NCI-H82 (cell line): ENCODE results near the gene RABL6.
"Not testable (repeated sequence)": the region's sequence is repeated elsewhere in the genome, so short reads cannot be mapped to it uniquely, and the experiment has no call there.

Experiments
- DNase-seq: peaks from one replicate; lab custom pipeline; 2025; lab: John Stamatoyannopoulos, UW

The RABL6 gene

DNA sequence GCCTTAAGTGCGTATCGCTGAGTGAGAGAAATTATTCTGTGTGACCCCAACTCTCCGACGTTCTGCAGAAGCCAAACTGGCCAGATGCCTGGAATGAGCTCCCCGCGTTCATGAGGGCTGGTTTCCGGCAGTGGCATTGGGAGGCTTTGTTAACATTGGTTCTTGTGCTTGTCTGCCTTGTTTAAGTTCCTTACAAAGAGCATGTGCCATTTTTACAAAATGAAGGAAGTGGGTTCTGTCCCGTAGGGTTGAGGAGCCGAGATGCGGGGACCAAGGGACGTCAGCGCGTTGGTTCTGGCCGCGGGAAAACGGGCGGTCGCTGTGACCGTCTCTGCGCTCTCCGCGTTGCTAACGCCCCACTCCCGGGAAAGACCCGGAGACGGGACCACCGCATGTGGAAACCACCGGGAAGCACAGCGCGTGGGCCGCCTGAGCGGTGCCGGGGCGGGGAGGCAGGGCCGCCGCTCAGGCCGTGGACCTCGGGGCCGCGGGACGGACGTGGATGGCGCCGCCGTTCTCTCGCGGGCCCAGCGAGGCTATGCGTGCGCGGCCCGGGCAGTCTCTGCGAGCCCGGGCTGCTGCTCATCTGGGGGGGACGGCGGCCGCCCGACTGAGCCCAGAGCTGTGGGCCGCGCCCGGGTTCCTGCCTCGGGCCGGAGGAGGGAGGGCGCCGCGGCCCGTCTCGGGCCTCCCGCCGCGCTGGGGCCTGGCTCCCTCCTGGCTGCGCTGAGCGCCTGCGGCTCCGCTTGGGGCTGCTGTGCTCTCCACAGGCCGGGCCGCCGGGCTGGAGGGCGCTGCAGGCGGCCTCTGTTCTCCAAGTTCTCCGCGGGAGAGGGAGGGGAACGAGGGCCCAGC lies 13.4 kb downstream of the RABL6 start:
- DNase-seq, result no peak

- no peak for DNase-seq
Measured at GRCh38 chr9:136821826-136822544, 14.2 kb downstream of the RABL6 start.

DNA sequence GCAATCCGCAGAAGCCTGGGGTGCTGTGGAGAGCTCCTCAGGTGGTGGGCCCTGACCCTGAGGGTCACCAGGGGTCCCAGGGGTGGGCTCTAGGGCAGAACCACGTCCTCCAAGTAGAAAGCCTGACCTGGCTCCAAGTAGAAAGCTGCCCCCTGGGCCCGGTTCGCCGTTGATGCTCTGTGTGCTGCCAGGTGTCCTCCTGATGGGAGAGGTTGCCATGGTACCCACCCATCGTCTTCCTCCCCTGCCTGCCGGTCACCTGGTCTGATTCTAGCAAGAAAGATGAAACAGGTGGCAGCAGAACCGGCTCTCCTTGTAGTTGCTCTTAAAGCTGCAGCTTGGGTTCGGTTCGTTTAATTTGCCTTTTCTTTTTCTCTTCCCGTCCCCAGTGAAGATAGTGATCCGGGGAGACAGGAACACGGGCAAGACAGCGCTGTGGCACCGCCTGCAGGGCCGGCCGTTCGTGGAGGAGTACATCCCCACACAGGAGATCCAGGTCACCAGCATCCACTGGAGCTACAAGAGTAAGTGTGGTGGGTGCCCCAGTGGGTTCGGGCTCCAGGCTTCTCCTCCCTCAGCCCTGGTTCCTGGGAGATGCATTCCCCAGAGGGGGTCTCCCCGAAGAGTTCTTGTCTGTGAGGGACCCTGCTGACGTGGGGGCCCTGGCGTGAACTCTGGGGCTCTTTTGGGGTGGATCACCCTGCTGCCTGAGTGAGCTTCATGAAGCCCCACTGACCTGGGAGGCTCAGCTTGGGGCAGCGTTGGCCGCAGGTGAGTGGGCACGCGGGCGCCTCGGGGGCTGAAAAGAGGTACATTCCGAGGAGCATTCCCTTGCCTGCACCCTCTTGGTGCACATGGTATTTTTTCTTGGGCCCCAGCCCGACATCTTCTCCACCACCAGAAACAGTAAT lies 15.6 kb downstream of the RABL6 start:
- no peak for DNase-seq

- no peak for DNase-seq
Measured at GRCh38 chr9:136824496-136825225, 16.9 kb downstream of the RABL6 start.

GRCh38 chr9:136825295-136826187 lies 17.8 kb downstream of the RABL6 start:
- no peak for DNase-seq

DNA sequence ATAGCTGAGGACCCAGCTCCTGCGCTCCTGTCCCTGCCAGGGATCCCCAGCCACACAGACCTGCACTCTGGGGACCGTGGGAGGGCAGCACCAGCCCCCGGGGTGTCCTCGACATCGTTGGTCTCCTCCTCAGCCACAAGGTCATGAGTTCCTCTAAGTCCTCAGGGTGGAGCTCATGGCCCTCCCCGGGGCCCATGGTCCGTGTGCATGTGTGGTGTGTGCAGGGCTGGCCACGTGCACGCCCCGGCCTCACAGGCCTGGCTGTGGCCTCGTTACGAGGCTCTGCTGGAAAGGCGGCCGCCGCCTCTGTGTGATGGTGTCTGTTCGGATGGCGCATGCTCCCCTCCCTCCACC lies 18.4 kb downstream of the RABL6 start:
- no peak for DNase-seq

DNA sequence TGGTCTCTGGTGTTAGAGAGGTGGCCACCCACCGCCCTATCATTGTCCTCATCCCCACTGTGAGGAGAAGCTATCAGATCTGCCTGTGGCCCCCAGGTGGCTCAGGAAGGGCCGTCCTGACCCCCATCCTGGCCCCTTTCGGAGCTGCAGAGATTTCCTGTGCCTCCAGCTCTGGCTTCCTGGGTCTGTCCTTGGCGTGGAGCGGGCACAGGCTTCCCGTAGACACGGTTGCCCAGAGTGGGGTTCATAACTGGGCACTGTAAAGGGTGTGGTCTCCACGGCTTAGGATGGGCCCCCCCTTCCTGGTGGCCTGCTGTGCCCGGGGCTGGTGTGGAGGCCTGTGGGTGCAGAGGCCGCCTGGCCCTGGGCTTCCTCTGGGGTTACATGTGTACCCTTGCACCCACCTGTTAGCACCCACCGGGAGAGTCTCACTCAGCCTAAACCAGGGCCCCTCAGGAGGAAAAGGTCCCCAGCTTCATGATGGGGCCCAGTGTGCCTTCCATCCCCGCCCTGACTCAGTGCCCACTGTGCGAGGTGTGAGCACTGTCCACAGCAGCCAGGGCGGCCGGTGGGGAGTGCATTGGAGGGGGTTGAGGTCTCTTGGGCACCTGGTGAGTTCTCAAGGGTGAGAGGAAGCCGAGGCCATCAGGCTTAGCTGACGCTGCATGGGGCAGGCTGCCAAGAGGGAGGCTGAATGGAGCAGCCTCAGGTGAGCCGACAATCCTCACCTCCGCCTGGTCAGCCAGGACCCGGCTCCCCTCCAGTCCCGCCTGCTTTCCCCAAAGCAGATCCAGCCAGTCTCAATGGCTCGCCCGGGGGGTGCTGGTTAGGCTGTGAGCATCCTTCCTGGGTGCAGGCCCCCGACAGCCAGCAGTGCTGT lies 19.2 kb downstream of the RABL6 start:
- DNase-seq, result no peak

GRCh38 chr9:136827794-136828473 lies 20.2 kb downstream of the RABL6 start:
- DNase-seq, result no peak

- DNase-seq, result no peak
Measured at GRCh38 chr9:136828474-136829140, 20.9 kb downstream of the RABL6 start.

GRCh38 chr9:136829412-136829811 lies 21.7 kb downstream of the RABL6 start:
- DNase-seq, result no peak

DNA sequence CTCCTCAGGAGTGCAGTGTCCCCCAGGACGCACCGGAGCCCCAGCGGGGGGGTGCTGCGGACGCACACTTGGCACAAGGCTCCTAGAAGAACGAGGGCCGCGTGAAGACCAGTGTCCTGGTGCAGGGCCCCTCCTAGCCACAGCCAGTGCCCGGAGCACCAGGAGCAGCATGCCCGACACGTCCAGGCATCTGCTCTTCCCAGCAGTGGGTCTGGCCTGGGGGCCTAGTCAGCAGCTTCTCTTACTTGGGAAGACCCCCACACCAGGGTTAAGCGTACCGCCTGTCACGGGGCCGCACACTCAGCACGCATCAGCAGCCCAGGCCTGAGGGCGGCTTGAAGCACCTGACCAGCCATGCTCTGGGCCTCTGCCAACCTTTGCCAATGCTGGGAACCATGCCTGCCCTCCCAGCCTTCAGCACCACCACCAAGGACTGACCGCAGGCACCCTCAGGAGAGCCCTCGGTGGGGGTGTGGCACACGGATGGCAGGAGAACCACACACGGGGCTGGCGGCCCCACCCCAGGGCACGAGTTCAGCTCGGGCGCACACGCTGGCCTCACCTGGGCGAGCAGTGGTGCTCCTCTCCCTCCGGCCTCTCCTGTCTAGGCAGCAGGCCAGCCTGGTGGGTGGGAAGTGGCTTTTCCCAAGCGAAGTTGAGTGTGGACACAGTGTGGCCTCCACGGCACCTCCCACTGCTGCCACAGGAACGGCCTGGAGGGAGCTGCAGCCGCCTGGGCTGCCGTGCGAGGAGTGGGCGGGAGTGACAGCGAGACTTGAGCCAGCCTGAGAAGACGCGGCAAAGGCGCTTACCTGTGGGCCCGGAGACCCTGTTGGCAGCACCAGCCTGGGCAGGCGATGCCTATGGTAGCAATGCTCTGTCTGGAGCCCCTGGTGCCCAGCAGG lies 22.5 kb downstream of the RABL6 start:
- no peak for DNase-seq

- no peak for DNase-seq
Measured at GRCh38 chr9:136831002-136831719, 23.4 kb downstream of the RABL6 start.

DNA sequence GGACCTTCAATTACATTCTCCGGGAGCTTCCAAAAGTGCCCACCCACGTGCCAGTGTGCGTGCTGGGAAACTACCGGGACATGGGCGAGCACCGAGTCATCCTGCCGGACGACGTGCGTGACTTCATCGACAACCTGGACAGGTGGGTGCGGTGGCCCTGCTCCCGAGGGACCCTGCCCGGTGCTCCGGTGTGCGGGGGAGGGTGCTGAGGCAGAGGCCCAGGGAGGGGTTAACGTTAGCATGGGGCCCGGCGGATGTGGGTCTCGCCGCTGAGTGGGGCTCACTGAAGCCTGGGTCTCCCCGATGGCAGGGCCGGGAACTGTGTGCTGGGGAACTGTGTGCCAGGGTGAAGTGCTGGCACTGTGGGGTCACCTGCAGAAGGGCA lies 24.0 kb downstream of the RABL6 start:
- no peak for DNase-seq

- no peak for DNase-seq
Measured at GRCh38 chr9:136832581-136832980, 24.8 kb downstream of the RABL6 start.

- not testable (repeated sequence) for DNase-seq
Measured at GRCh38 chr9:136833381-136834048, 25.8 kb downstream of the RABL6 start.
